ENCODE data around the gene PSORS1C1. TPM values are rescaled to one million over a fixed set of nuclear protein-coding genes. Genes with fewer than 3 reads are reported as not detected.

The PSORS1C1 gene
- total and polyA plus RNA-seq, 4 donors, result 0.38 to 0.99 (median 0.40) TPM; not detected in 1

- no peaks in the 10 kb centered on the region for H3K27me3 ChIP-seq (ENCODE audit: control insufficient read depth, insufficient read depth, low read length)
- H3K9me3 ChIP-seq (ENCODE audit: control insufficient read depth, insufficient read depth, low read length), result no peaks in the 10 kb centered on the region
- H3K27ac ChIP-seq (ENCODE audit: low read depth, low read length), result no peak overlapping the region
- no peak overlapping the region for H3K4me3 ChIP-seq (ENCODE audit: low read depth, low read length)
- DNase-seq (ENCODE audit: low read depth in 4 of 6, low spot score in 6 of 6), result no peak
- H3K36me3 ChIP-seq (ENCODE audit: control insufficient read depth, insufficient read depth, low read length), result no peaks in the 10 kb centered on the region
- WGBS (ENCODE audit: insufficient coverage), result 100% methylated on average over 6 of the region's 12 CpGs
- peaks cover 8% of the 10 kb centered on the region for H3K4me1 ChIP-seq (ENCODE audit: control insufficient read depth, insufficient read depth, low read length)
Observed at GRCh38 chr6:31092769-31093505, 21.7 kb upstream of the PSORS1C1 start.

- 58% methylated on average over 2 of the region's 3 CpGs for WGBS (ENCODE audit: insufficient coverage)
- Histone ChIP-seq H3K9me3 (ENCODE audit: control insufficient read depth, insufficient read depth, low read length) (no peaks in the 10 kb centered on the region), H3K4me3 (ENCODE audit: low read depth, low read length) (no peak overlapping the region), H3K4me1 (ENCODE audit: control insufficient read depth, insufficient read depth, low read length) (peaks cover 8% of the 10 kb centered on the region), H3K27me3 (ENCODE audit: control insufficient read depth, insufficient read depth, low read length) (no peaks in the 10 kb centered on the region), H3K36me3 (ENCODE audit: control insufficient read depth, insufficient read depth, low read length) (no peaks in the 10 kb centered on the region), H3K27ac (ENCODE audit: low read depth, low read length) (no peak overlapping the region)
- DNase-seq (ENCODE audit: low read depth in 4 of 6, low spot score in 6 of 6), result no peak
Observed at GRCh38 chr6:31094389-31094881, 20.2 kb upstream of the PSORS1C1 start.

GRCh38 chr6:31096215-31096614 lies 18.4 kb upstream of the PSORS1C1 start:
- Histone ChIP-seq H3K36me3 (ENCODE audit: control insufficient read depth, insufficient read depth, low read length) (no peaks in the 10 kb centered on the region), H3K27ac (ENCODE audit: low read depth, low read length) (no peak overlapping the region), H3K4me1 (ENCODE audit: control insufficient read depth, insufficient read depth, low read length) (peaks cover 8% of the 10 kb centered on the region), H3K27me3 (ENCODE audit: control insufficient read depth, insufficient read depth, low read length) (no peaks in the 10 kb centered on the region), H3K4me3 (ENCODE audit: low read depth, low read length) (no peak overlapping the region), H3K9me3 (ENCODE audit: control insufficient read depth, insufficient read depth, low read length) (no peaks in the 10 kb centered on the region)
- 75% methylated on average over 1 of the region's 3 CpGs for WGBS (ENCODE audit: insufficient coverage)
- no peak for DNase-seq (ENCODE audit: low read depth in 4 of 6, low spot score in 6 of 6)

- DNase-seq (ENCODE audit: low read depth in 4 of 6, low spot score in 6 of 6), result no peak
- WGBS (ENCODE audit: insufficient coverage), result 73% methylated on average over 5 of the region's 5 CpGs
- H3K9me3 ChIP-seq (ENCODE audit: control insufficient read depth, insufficient read depth, low read length), result no peaks in the 10 kb centered on the region
- H3K4me1 ChIP-seq (ENCODE audit: control insufficient read depth, insufficient read depth, low read length), result peaks cover 8% of the 10 kb centered on the region
- no peaks in the 10 kb centered on the region for H3K27me3 ChIP-seq (ENCODE audit: control insufficient read depth, insufficient read depth, low read length)
- no peak overlapping the region for H3K27ac ChIP-seq (ENCODE audit: low read depth, low read length)
- no peak overlapping the region for H3K4me3 ChIP-seq (ENCODE audit: low read depth, low read length)
- H3K36me3 ChIP-seq (ENCODE audit: control insufficient read depth, insufficient read depth, low read length), result no peaks in the 10 kb centered on the region
Observed at GRCh38 chr6:31096656-31097055, 17.9 kb upstream of the PSORS1C1 start.

GRCh38 chr6:31098449-31098938 lies 16.1 kb upstream of the PSORS1C1 start:
- H3K4me3 ChIP-seq (ENCODE audit: low read depth, low read length), result no peak overlapping the region
- no peak for DNase-seq (ENCODE audit: low read depth in 4 of 6, low spot score in 6 of 6)
- no CpG with 5 or more reads among the region's 4 CpGs for WGBS (ENCODE audit: insufficient coverage)
- no peaks in the 10 kb centered on the region for H3K36me3 ChIP-seq (ENCODE audit: control insufficient read depth, insufficient read depth, low read length)
- peaks cover 8% of the 10 kb centered on the region for H3K4me1 ChIP-seq (ENCODE audit: control insufficient read depth, insufficient read depth, low read length)
- H3K27ac ChIP-seq (ENCODE audit: low read depth, low read length), result no peak overlapping the region
- H3K9me3 ChIP-seq (ENCODE audit: control insufficient read depth, insufficient read depth, low read length), result no peaks in the 10 kb centered on the region
- no peaks in the 10 kb centered on the region for H3K27me3 ChIP-seq (ENCODE audit: control insufficient read depth, insufficient read depth, low read length)

- Histone ChIP-seq H3K36me3 (ENCODE audit: control insufficient read depth, insufficient read depth, low read length) (no peaks in the 10 kb centered on the region), H3K4me1 (ENCODE audit: control insufficient read depth, insufficient read depth, low read length) (no peaks in the 10 kb centered on the region), H3K27ac (ENCODE audit: low read depth, low read length) (no peak overlapping the region), H3K4me3 (ENCODE audit: low read depth, low read length) (no peak overlapping the region), H3K27me3 (ENCODE audit: control insufficient read depth, insufficient read depth, low read length) (no peaks in the 10 kb centered on the region), H3K9me3 (ENCODE audit: control insufficient read depth, insufficient read depth, low read length) (no peaks in the 10 kb centered on the region)
- DNase-seq (ENCODE audit: low read depth in 4 of 6, low spot score in 6 of 6), result no peak
- WGBS (ENCODE audit: insufficient coverage), result 90% methylated on average over 2 of the region's 2 CpGs
Observed at GRCh38 chr6:31103136-31103535, 11.5 kb upstream of the PSORS1C1 start.

- DNase-seq (ENCODE audit: low read depth in 4 of 6, low spot score in 6 of 6), result no peak
- Histone ChIP-seq H3K36me3 (ENCODE audit: control insufficient read depth, insufficient read depth, low read length) (no peaks in the 10 kb centered on the region), H3K4me3 (ENCODE audit: low read depth, low read length) (no peak overlapping the region), H3K27ac (ENCODE audit: low read depth, low read length) (no peak overlapping the region), H3K9me3 (ENCODE audit: control insufficient read depth, insufficient read depth, low read length) (no peaks in the 10 kb centered on the region), H3K27me3 (ENCODE audit: control insufficient read depth, insufficient read depth, low read length) (no peaks in the 10 kb centered on the region), H3K4me1 (ENCODE audit: control insufficient read depth, insufficient read depth, low read length) (no peaks in the 10 kb centered on the region)
- WGBS (ENCODE audit: insufficient coverage), result 78% methylated on average over 1 of the region's 4 CpGs
Observed at GRCh38 chr6:31107052-31107451, 7.5 kb upstream of the PSORS1C1 start.

- no peaks in the 10 kb centered on the region for H3K36me3 ChIP-seq (ENCODE audit: control insufficient read depth, insufficient read depth, low read length)
- 68% methylated on average over 5 of the region's 11 CpGs for WGBS (ENCODE audit: insufficient coverage)
- H3K9me3 ChIP-seq (ENCODE audit: control insufficient read depth, insufficient read depth, low read length), result no peaks in the 10 kb centered on the region
- DNase-seq (ENCODE audit: low read depth in 4 of 6, low spot score in 6 of 6), result no peak
- H3K4me3 ChIP-seq (ENCODE audit: low read depth, low read length), result no peak overlapping the region
- no peak overlapping the region for H3K27ac ChIP-seq (ENCODE audit: low read depth, low read length)
- H3K27me3 ChIP-seq (ENCODE audit: control insufficient read depth, insufficient read depth, low read length), result no peaks in the 10 kb centered on the region
- peaks cover 15% of the 10 kb centered on the region for H3K4me1 ChIP-seq (ENCODE audit: control insufficient read depth, insufficient read depth, low read length)
Observed at GRCh38 chr6:31110825-31111582, 3.6 kb upstream of the PSORS1C1 start.

GRCh38 chr6:31111712-31112111 lies 2.9 kb upstream of the PSORS1C1 start:
- H3K4me3 ChIP-seq (ENCODE audit: low read depth, low read length), result no peak overlapping the region
- H3K9me3 ChIP-seq (ENCODE audit: control insufficient read depth, insufficient read depth, low read length), result no peaks in the 10 kb centered on the region
- no peaks in the 10 kb centered on the region for H3K27me3 ChIP-seq (ENCODE audit: control insufficient read depth, insufficient read depth, low read length)
- H3K27ac ChIP-seq (ENCODE audit: low read depth, low read length), result no peak overlapping the region
- 81% methylated on average over 13 of the region's 13 CpGs for WGBS (ENCODE audit: insufficient coverage)
- no peak for DNase-seq (ENCODE audit: low read depth in 4 of 6, low spot score in 6 of 6)
- H3K4me1 ChIP-seq (ENCODE audit: control insufficient read depth, insufficient read depth, low read length), result peaks cover 19% of the 10 kb centered on the region
- H3K36me3 ChIP-seq (ENCODE audit: control insufficient read depth, insufficient read depth, low read length), result no peaks in the 10 kb centered on the region

Data from spinal cord (tissue), 10 donors.